GM06990 (cell line): ENCODE results near the gene UBA7.

Source experiments
- DNase-seq: peaks from one replicate; pipeline ENCODE4 v3.0.0-alpha.2; 2011; ENCODE audit not compliant: insufficient read length; ENCODE audit errors: extremely low read depth
- H3K27me3 ChIP-seq: replicated peaks from 2 replicates; pipeline ENCODE4 v1.6.0; 2011; ENCODE audit warnings: low read length; ENCODE audit not compliant: control insufficient read depth, insufficient read depth
- H3K36me3 ChIP-seq: 2 replicates; pipeline ENCODE4 v1.5.1; 2011; ENCODE audit warnings: low read length; ENCODE audit not compliant: control insufficient read depth, insufficient read depth
- H3K4me3 ChIP-seq: replicated peaks from 2 replicates; pipeline ENCODE4 v1.5.1; 2011; ENCODE audit warnings: low read depth, mild to moderate bottlenecking, control low read depth, low read length
- CTCF ChIP-seq: IDR thresholded peaks from 2 replicates; pipeline ENCODE4 v1.5.1; 2011; ENCODE audit warnings: low read length, control low read depth, mild to moderate bottlenecking, inconsistent platforms; ENCODE audit not compliant: insufficient read depth, poor library complexity, severe bottlenecking

The UBA7 gene

GRCh38 chr3:49813497-49814174 lies at the start of gene UBA7:
Gene UBA7 (minus strand): TSS chr3:49813953. CDS start chr3:49813787, 166 bp downstream.
- DNase-seq: peak; percentile 57
- Histone ChIP-seq H3K4me3 (peak within 1 kb of the TSS; percentile 62), H3K36me3 (peaks cover 15% of the 10 kb centered on the region), H3K27me3 (no peaks in the 10 kb centered on the region)
- no peak for TF ChIP-seq CTCF

GRCh38 chr3:49859576-49860305 lies 46.0 kb upstream of the UBA7 start:
- no peak overlapping the region for H3K4me3 ChIP-seq
- TF ChIP-seq CTCF: no peak
- H3K36me3 ChIP-seq: no peaks in the 10 kb centered on the region
- DNase-seq: no peak
- H3K27me3 ChIP-seq: no peaks in the 10 kb centered on the region; the same call in 1 of the 2 replicates

- peak; percentile 20 for TF ChIP-seq CTCF
- peak; percentile 94 for DNase-seq
- Histone ChIP-seq H3K4me3 (peak within 1 kb of the TSS; percentile 95), H3K27me3 (no peaks in the 10 kb centered on the region; the same call in 1 of the 2 replicates), H3K36me3 (no peaks in the 10 kb centered on the region)
These were observed 42.6 kb upstream of the UBA7 start, which contains the start of gene TRAIP for GRCh38 chr3:49856181-49857005. Gene TRAIP (minus strand): TSS chr3:49856564. CDS start chr3:49856453, 111 bp downstream.

GRCh38 chr3:49855662-49856061 lies 41.9 kb upstream of the UBA7 start:
- no peak for DNase-seq
- Histone ChIP-seq H3K36me3 (no peaks in the 10 kb centered on the region), H3K27me3 (no peaks in the 10 kb centered on the region; the same call in 1 of the 2 replicates), H3K4me3 (peak overlapping the region; percentile 95)
- TF ChIP-seq CTCF: no peak

GRCh38 chr3:49845694-49846093 lies 31.9 kb upstream of the UBA7 start:
- Histone ChIP-seq H3K4me3 (no peak overlapping the region), H3K36me3 (peaks cover 13% of the 10 kb centered on the region), H3K27me3 (no peaks in the 10 kb centered on the region)
- no peak for TF ChIP-seq CTCF
- DNase-seq: no peak
